KMS-11 (cell line): ENCODE data around the gene NTNG2.

Source experiments
- H2AFZ ChIP-seq: fragments of 200-600 bp; sonication (generic); 2 replicates; pipeline ENCODE4 v1.6.1; 2016; ENCODE audit warnings: antibody characterized with exemption, mixed run types, low read depth
- H3K27ac ChIP-seq: fragments of 200-600 bp; sonication (generic); 2 replicates; pipeline ENCODE4 v1.6.1; 2016; ENCODE audit warnings: mild to moderate bottlenecking, mixed run types
- H3K27me3 ChIP-seq: fragments of 200-600 bp; sonication (generic); 2 replicates; pipeline ENCODE4 v1.6.1; 2017; ENCODE audit warnings: mild to moderate bottlenecking, low read depth, mixed run types, moderate library complexity; ENCODE audit not compliant: insufficient read depth
- H3K36me3 ChIP-seq: fragments of 200-600 bp; sonication (generic); 2 replicates; pipeline ENCODE4 v1.6.1; 2017; ENCODE audit warnings: mild to moderate bottlenecking, mixed run types; ENCODE audit not compliant: insufficient read depth
- H3K4me1 ChIP-seq: fragments of 200-600 bp; sonication (generic); 2 replicates; pipeline ENCODE4 v1.6.1; 2016; ENCODE audit warnings: mild to moderate bottlenecking, low read depth, mixed run types; ENCODE audit not compliant: poor library complexity, severe bottlenecking
- H3K4me2 ChIP-seq: fragments of 200-600 bp; sonication (generic); 2 replicates; pipeline ENCODE4 v1.7.0; 2016; ENCODE audit warnings: mild to moderate bottlenecking, mixed run types
- H3K4me3 ChIP-seq: fragments of 200-600 bp; sonication (generic); IDR thresholded peaks from 2 replicates; pipeline ENCODE4 v1.6.1; 2017; ENCODE audit warnings: low read depth, low read length, mixed read lengths; ENCODE audit not compliant: insufficient read depth
- H3K79me2 ChIP-seq: fragments of 200-600 bp; sonication (generic); 2 replicates; pipeline ENCODE4 v1.6.1; 2016; ENCODE audit warnings: low read depth, mixed run types; ENCODE audit not compliant: insufficient read depth
- H3K9ac ChIP-seq: fragments of 200-600 bp; sonication (generic); 2 replicates; pipeline ENCODE4 v1.6.1; 2016; ENCODE audit warnings: mild to moderate bottlenecking, mixed run types
- H4K20me1 ChIP-seq: fragments of 200-600 bp; sonication (generic); 2 replicates; pipeline ENCODE4 v1.6.1; 2016; ENCODE audit warnings: mild to moderate bottlenecking, mixed run types; ENCODE audit not compliant: insufficient read depth
- CTCF ChIP-seq: fragments of 200-600 bp; sonication (generic); conservative IDR thresholded peaks from 2 replicates; pipeline ENCODE4 v1.6.1; 2017; ENCODE audit warnings: low read depth, mild to moderate bottlenecking, antibody characterized with exemption, low read length, moderate library complexity, mixed read lengths

Gene NTNG2

GRCh38 chr9:132218208-132218607 lies 56.4 kb downstream of the NTNG2 start:
- H3K4me1 ChIP-seq: no peaks in the 10 kb centered on the region
- no peak overlapping the region for H3K4me3 ChIP-seq
- H3K79me2 ChIP-seq: no peaks in the 10 kb centered on the region
- H4K20me1 ChIP-seq: no peaks in the 10 kb centered on the region
- no peak for TF ChIP-seq CTCF
- H3K4me2 ChIP-seq: no peak overlapping the region
- peaks cover 98% of the 10 kb centered on the region for H3K27me3 ChIP-seq
- no peak overlapping the region for H3K9ac ChIP-seq
- no peaks in the 10 kb centered on the region for H3K36me3 ChIP-seq
- no peak overlapping the region for H3K27ac ChIP-seq
- no peak overlapping the region for H2AFZ ChIP-seq

- Histone ChIP-seq H2AFZ (no peak overlapping the region), H3K27ac (no peak overlapping the region), H3K9ac (no peak overlapping the region), H3K27me3 (peaks cover 92% of the 10 kb centered on the region), H3K4me3 (no peak overlapping the region), H3K4me1 (no peaks in the 10 kb centered on the region), H3K79me2 (no peaks in the 10 kb centered on the region), H3K36me3 (no peaks in the 10 kb centered on the region), H4K20me1 (no peaks in the 10 kb centered on the region), H3K4me2 (no peak overlapping the region)
- no peak for TF ChIP-seq CTCF
Observed at GRCh38 chr9:132221941-132222340, 60.1 kb downstream of the NTNG2 start.

DNA sequence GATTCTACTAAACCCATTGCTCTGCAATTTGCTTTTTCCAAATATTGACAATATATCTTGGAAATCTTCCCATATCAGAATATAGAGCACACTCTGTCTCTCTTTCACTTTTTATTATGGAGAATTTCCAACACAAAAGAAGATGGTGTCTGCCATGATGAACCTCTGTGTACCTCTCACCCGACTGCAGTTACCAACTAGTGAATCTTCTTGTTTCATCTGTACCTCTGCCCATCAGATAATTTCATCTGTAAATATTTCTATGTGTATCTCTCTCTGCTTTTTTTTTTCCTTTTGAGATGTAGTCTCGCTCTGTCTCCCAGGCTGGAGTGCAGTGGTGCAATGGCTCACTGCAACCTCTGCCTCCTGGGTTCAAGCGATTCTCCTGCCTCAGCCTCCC lies 62.8 kb downstream of the NTNG2 start:
- no peak overlapping the region for H3K27ac ChIP-seq

DNA sequence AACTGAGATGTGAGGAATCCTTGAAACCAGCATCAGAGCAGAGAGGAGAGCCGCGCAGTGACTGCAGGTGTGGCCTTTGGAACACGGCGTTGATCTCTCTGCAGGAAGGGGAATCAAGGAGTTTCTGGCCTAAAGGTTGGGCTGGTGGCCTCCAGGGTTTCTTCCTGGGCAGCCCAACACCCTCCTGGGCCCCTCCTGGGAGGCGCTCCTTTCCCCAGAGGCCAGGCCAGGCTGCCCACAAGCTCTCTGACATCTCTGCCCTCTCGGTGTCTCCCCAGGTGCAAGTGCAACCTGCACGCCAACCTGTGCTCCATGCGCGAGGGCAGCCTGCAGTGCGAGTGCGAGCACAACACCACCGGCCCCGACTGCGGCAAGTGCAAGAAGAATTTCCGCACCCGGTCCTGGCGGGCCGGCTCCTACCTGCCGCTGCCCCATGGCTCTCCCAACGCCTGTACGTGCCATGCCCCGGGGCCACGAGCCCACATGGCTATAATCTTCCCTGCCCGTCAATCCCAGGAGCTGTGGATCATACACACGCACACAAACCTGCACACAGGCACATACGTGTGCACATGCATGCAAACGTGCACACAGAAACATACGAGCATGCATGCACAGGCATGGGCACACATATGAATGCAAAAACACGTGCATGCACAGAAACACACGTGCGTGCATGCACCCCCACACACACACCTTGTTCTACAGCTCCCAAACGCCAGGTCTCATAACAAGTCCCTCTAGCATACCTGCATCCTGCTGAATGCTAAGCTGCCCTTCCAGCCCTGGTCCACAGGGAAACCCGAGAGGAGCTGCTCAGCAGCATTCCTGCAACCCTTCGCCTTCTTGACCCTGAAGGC lies 64.9 kb downstream of the NTNG2 start:
- H3K36me3 ChIP-seq: no peaks in the 10 kb centered on the region
- H3K27ac ChIP-seq: no peak overlapping the region
- H3K4me2 ChIP-seq: no peak overlapping the region

More for the DNA sequence above, 62.8 kb downstream of the NTNG2 start:
- Histone ChIP-seq H3K4me2 (no peak overlapping the region), H4K20me1 (no peaks in the 10 kb centered on the region), H3K4me1 (no peaks in the 10 kb centered on the region), H3K4me3 (no peak overlapping the region), H3K79me2 (no peaks in the 10 kb centered on the region), H2AFZ (no peak overlapping the region), H3K27me3 (peaks cover 90% of the 10 kb centered on the region), H3K9ac (no peak overlapping the region), H3K36me3 (no peaks in the 10 kb centered on the region)
- TF ChIP-seq CTCF: no peak

More for the DNA sequence above, 64.9 kb downstream of the NTNG2 start:
- Histone ChIP-seq H3K4me1 (no peaks in the 10 kb centered on the region), H3K79me2 (no peaks in the 10 kb centered on the region), H3K9ac (no peak overlapping the region), H4K20me1 (no peaks in the 10 kb centered on the region), H2AFZ (no peak overlapping the region), H3K27me3 (peaks cover 88% of the 10 kb centered on the region), H3K4me3 (no peak overlapping the region)
- TF ChIP-seq CTCF: no peak
